WTC11 (cell line): ENCODE data around the gene GLT6D1. TPM values are rescaled to one million over a fixed set of nuclear protein-coding genes. Genes with fewer than 3 reads are reported as not detected.

Experiments
- ATAC-seq: fragments of 200-7000 bp; cut with Tn5 transposase; 2 replicates; pipeline ENCODE4 v1.10.0; 2021; ENCODE audit warnings: mild to moderate bottlenecking, moderate library complexity
- CTCF ChIA-PET: fragments of 300-600 bp; sonication (Branson Sonifier 250); formaldehyde crosslinking; loops from one replicate; lab custom pipeline; 2021; ENCODE audit warnings: antibody characterized with exemption; lab: Charles Lee
- POLR2A ChIA-PET: fragments of 350-600 bp; sonication (Branson Sonifier 250); formaldehyde crosslinking; loops from one replicate; lab custom pipeline; 2021; ENCODE audit warnings: antibody characterized with exemption; lab: Charles Lee
- DNase-seq: peaks from one replicate; pipeline ENCODE4 v3.0.0; 2021; ENCODE audit warnings: low spot score
- H3K27ac Mint-ChIP-seq: 2 replicates; pipeline ENCODE4 v1.8.0; 2021; ENCODE audit warnings: mixed read lengths
- H3K27me3 Mint-ChIP-seq: 2 replicates; pipeline ENCODE4 v1.8.0; 2021; ENCODE audit warnings: low read depth, mild to moderate bottlenecking, moderate library complexity, mixed read lengths
- H3K36me3 Mint-ChIP-seq: 2 replicates; pipeline ENCODE4 v1.8.0; 2021; ENCODE audit warnings: mixed read lengths
- H3K4me1 Mint-ChIP-seq: 2 replicates; pipeline ENCODE4 v1.8.0; 2022; ENCODE audit warnings: mixed read lengths
- H3K4me3 Mint-ChIP-seq: 2 replicates; pipeline ENCODE4 v1.8.0; 2021; ENCODE audit warnings: mild to moderate bottlenecking, moderate library complexity, mixed read lengths
- H3K9me3 Mint-ChIP-seq: 2 replicates; pipeline ENCODE4 v1.8.0; 2021; ENCODE audit warnings: mixed read lengths
- CREB1 ChIP-seq: sonication (generic); formaldehyde crosslinking; IDR thresholded peaks from 2 replicates; pipeline ENCODE4 v1.8.0; 2023; ENCODE audit warnings: mild to moderate bottlenecking, missing genetic modification reagents
- ERG ChIP-seq: fragments of 250-450 bp; sonication (Bioruptor Pico); IDR thresholded peaks from 2 replicates; pipeline ENCODE4 v1.8.0; 2021; ENCODE audit warnings: mild to moderate bottlenecking
- ESRRA ChIP-seq: sonication (generic); formaldehyde crosslinking; IDR thresholded peaks from 2 replicates; pipeline ENCODE4 v1.8.1; 2022; ENCODE audit warnings: mild to moderate bottlenecking, missing genetic modification reagents, borderline replicate concordance
- HMGA2 ChIP-seq: fragments of 250-450 bp; sonication (Bioruptor Pico); IDR thresholded peaks from 2 replicates; pipeline ENCODE4 v1.4.0; 2021; ENCODE audit warnings: mild to moderate bottlenecking, moderate library complexity
- IRF1 ChIP-seq: sonication (generic); formaldehyde crosslinking; IDR thresholded peaks from 2 replicates; pipeline ENCODE4 v1.8.0; 2023; ENCODE audit warnings: missing genetic modification reagents
- IRF2 ChIP-seq: sonication (generic); formaldehyde crosslinking; IDR thresholded peaks from 2 replicates; pipeline ENCODE4 v1.8.0; 2022; ENCODE audit warnings: low read depth, missing genetic modification reagents, borderline replicate concordance
- JAZF1 ChIP-seq: fragments of 250-450 bp; sonication (Bioruptor Pico); IDR thresholded peaks from 2 replicates; pipeline ENCODE4 v1.9.0; 2021; ENCODE audit warnings: moderate library complexity, mild to moderate bottlenecking, inconsistent platforms
- KAT7 ChIP-seq: sonication (generic); formaldehyde crosslinking; IDR thresholded peaks from 2 replicates; pipeline ENCODE4 v1.8.1; 2023; ENCODE audit warnings: missing genetic modification reagents, mild to moderate bottlenecking, borderline replicate concordance
- NFE2L1 ChIP-seq: sonication (generic); formaldehyde crosslinking; IDR thresholded peaks from 2 replicates; pipeline ENCODE4 v1.8.1; 2023; ENCODE audit warnings: missing genetic modification reagents
- NR1H2 ChIP-seq: sonication (generic); formaldehyde crosslinking; IDR thresholded peaks from 2 replicates; pipeline ENCODE4 v1.9.0; 2021; ENCODE audit warnings: mild to moderate bottlenecking, moderate library complexity, missing genetic modification reagents
- ZNF219 ChIP-seq: sonication (generic); formaldehyde crosslinking; IDR thresholded peaks from 2 replicates; pipeline ENCODE4 v1.8.0; 2023; ENCODE audit warnings: missing genetic modification reagents, mild to moderate bottlenecking, borderline replicate concordance
- ZNF232 ChIP-seq: sonication (generic); formaldehyde crosslinking; IDR thresholded peaks from 2 replicates; pipeline ENCODE4 v1.8.0; 2022; ENCODE audit warnings: mild to moderate bottlenecking, missing genetic modification reagents
- ZNF317 ChIP-seq: sonication (generic); formaldehyde crosslinking; IDR thresholded peaks from 2 replicates; pipeline ENCODE4 v1.8.1; 2023; ENCODE audit warnings: low read depth, mild to moderate bottlenecking, moderate library complexity, missing genetic modification reagents, borderline replicate concordance
- ZNF512 ChIP-seq: sonication (generic); formaldehyde crosslinking; IDR thresholded peaks from 2 replicates; pipeline ENCODE4 v1.8.1; 2022; ENCODE audit warnings: missing genetic modification reagents, borderline replicate concordance
- ZSCAN18 ChIP-seq: fragments of 250-450 bp; sonication (Bioruptor Pico); IDR thresholded peaks from 2 replicates; pipeline ENCODE4 v2.1.2; 2022; ENCODE audit warnings: mild to moderate bottlenecking, moderate library complexity
- total RNA-seq: library from RNA; stranded (reverse); gene quantifications from 3 replicates; pipeline ENCODE4 v1.2.3, GENCODE V29; 2021
- TF ChIP-seq, protein P1 (sequence below): sonication (generic); formaldehyde crosslinking; IDR thresholded peaks from 2 replicates; pipeline ENCODE4 v1.8.0; 2022; ENCODE audit warnings: missing genetic modification reagents

GLT6D1 gene
- total RNA-seq, 1 experiment from 2014 or later, result 0.37 TPM

- POLR2A ChIA-PET, result no interaction called here
- Mint-ChIP-seq H3K9me3 (peaks cover 13% of the 10 kb centered on the region), H3K27me3 (peaks cover 2% of the 10 kb centered on the region; the same call in 1 of the 2 replicates), H3K4me1 (no peaks in the 10 kb centered on the region), H3K36me3 (peaks cover 9% of the 10 kb centered on the region; the same call in 1 of the 2 replicates), H3K4me3 (no peak overlapping the region), H3K27ac (no peak overlapping the region)
- DNase-seq, result no peak
- CTCF ChIA-PET, result no interaction called here
- ATAC-seq, result no peak
- TF ChIP-seq IRF2, result no peak
These were observed 60.0 kb downstream of the GLT6D1 start for GRCh38 chr9:135579356-135579755.

DNA sequence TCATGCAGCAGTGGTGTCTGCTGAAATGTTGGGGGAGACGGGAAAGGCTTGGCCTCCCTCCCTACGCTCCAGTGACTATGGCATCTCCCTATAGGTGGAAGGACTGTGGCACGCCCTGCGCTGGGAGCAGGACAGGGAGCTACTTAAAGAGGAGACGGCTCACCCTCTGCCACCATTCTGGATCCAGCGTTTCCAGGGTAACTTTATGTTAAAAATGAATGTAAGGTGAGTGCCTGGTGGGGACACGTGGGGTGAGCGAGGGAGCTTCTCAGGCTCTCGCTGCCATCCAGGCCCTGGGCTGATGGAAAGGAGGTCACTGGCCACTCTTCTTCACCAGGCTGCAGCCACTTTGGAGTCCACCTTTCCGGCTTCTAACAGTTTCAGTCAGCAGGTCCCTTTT, 62.1 kb downstream of the GLT6D1 start:
- Mint-ChIP-seq H3K27me3 (peaks cover 2% of the 10 kb centered on the region; the same call in 1 of the 2 replicates), H3K36me3 (peaks cover 9% of the 10 kb centered on the region; the same call in 1 of the 2 replicates), H3K4me3 (no peak overlapping the region), H3K4me1 (no peaks in the 10 kb centered on the region), H3K27ac (no peak overlapping the region), H3K9me3 (peaks cover 13% of the 10 kb centered on the region)
- CTCF ChIA-PET, result interaction anchor here (1.2 kb wide), 1 partner anchor 11 kb away, joined by 3 read pairs; no protein-coding TSS in a partner anchor
- ATAC-seq (no peak), DNase-seq (no peak)
- POLR2A ChIA-PET, result no interaction called here
- TF ChIP-seq JAZF1 (no peak), CREB1 (CRISPR knock-in tag) (no peak), ZNF512 (CRISPR knock-in tag) (no peak), ESRRA (no peak), ZSCAN18 (CRISPR knock-in tag) (no peak), ZNF232 (CRISPR knock-in tag) (no peak), ZNF219 (no peak), ERG (CRISPR knock-in tag) (no peak), KAT7 (CRISPR knock-in tag) (no peak), HMGA2 (CRISPR knock-in tag) (no peak), NFE2L1 (CRISPR knock-in tag) (no peak), ZNF317 (CRISPR knock-in tag) (no peak)
- TF ChIP-seq, protein P1, sequence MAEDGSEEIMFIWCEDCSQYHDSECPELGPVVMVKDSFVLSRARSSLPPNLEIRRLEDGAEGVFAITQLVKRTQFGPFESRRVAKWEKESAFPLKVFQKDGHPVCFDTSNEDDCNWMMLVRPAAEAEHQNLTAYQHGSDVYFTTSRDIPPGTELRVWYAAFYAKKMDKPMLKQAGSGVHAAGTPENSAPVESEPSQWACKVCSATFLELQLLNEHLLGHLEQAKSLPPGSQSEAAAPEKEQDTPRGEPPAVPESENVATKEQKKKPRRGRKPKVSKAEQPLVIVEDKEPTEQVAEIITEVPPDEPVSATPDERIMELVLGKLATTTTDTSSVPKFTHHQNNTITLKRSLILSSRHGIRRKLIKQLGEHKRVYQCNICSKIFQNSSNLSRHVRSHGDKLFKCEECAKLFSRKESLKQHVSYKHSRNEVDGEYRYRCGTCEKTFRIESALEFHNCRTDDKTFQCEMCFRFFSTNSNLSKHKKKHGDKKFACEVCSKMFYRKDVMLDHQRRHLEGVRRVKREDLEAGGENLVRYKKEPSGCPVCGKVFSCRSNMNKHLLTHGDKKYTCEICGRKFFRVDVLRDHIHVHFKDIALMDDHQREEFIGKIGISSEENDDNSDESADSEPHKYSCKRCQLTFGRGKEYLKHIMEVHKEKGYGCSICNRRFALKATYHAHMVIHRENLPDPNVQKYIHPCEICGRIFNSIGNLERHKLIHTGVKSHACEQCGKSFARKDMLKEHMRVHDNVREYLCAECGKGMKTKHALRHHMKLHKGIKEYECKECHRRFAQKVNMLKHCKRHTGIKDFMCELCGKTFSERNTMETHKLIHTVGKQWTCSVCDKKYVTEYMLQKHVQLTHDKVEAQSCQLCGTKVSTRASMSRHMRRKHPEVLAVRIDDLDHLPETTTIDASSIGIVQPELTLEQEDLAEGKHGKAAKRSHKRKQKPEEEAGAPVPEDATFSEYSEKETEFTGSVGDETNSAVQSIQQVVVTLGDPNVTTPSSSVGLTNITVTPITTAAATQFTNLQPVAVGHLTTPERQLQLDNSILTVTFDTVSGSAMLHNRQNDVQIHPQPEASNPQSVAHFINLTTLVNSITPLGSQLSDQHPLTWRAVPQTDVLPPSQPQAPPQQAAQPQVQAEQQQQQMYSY (CRISPR knock-in tag), result no peak

- H3K27me3 Mint-ChIP-seq, result peaks cover under 1% of the 10 kb centered on the region; the same call in 1 of the 2 replicates
- CTCF ChIA-PET, result interaction anchor here (1.2 kb wide), 1 partner anchor 10 kb away, joined by 3 read pairs; no protein-coding TSS in a partner anchor
These were observed 63.2 kb downstream of the GLT6D1 start for GRCh38 chr9:135575995-135576631.

More at GRCh38 chr9:135575995-135576631, 63.2 kb downstream of the GLT6D1 start:
- DNase-seq (no peak), ATAC-seq (no peak)
- POLR2A ChIA-PET, result no interaction called here
- Mint-ChIP-seq H3K36me3 (peaks cover 1% of the 10 kb centered on the region; the same call in 1 of the 2 replicates), H3K4me3 (no peak overlapping the region), H3K4me1 (peaks cover under 1% of the 10 kb centered on the region), H3K9me3 (peaks cover 2% of the 10 kb centered on the region), H3K27ac (no peak overlapping the region)
- no peak for TF ChIP-seq IRF1
- no peak for TF ChIP-seq NR1H2
